GM12875 (cell line): Measurements from ENCODE around the gene NFU1.

ENCODE experiments used
- H3K4me3 ChIP-seq: one replicate; pipeline ENCODE4 v1.5.1; 2011; ENCODE audit warnings: low read depth, low read length, control low read depth
- TF ChIP-seq, protein P1 (sequence below): IDR thresholded peaks from 2 replicates; pipeline ENCODE4 v1.5.1; 2011; ENCODE audit warnings: low read depth, mild to moderate bottlenecking, control low read depth, inconsistent platforms, low read length, moderate library complexity, borderline replicate concordance; ENCODE audit not compliant: insufficient read depth

Gene NFU1

DNA sequence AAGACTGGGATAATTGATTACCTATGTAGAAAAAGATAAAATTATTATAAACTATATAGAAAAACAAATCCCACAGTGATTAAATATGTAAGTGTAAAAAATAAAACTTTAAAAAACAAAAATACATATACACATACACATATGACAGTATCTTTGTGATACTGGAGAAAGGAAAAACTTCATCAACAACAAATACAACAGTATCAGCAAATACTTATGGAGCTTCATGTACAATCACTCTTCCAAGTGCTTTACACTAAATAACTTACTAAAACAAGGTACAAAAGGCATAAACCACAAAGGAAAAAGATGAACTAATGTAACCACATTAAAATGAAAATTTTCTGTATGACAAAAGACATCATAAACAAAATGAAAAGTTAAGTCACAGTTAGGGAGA lies 26.1 kb downstream of the NFU1 start:
- H3K4me3 ChIP-seq, result no peak overlapping the region
- TF ChIP-seq, protein P1, sequence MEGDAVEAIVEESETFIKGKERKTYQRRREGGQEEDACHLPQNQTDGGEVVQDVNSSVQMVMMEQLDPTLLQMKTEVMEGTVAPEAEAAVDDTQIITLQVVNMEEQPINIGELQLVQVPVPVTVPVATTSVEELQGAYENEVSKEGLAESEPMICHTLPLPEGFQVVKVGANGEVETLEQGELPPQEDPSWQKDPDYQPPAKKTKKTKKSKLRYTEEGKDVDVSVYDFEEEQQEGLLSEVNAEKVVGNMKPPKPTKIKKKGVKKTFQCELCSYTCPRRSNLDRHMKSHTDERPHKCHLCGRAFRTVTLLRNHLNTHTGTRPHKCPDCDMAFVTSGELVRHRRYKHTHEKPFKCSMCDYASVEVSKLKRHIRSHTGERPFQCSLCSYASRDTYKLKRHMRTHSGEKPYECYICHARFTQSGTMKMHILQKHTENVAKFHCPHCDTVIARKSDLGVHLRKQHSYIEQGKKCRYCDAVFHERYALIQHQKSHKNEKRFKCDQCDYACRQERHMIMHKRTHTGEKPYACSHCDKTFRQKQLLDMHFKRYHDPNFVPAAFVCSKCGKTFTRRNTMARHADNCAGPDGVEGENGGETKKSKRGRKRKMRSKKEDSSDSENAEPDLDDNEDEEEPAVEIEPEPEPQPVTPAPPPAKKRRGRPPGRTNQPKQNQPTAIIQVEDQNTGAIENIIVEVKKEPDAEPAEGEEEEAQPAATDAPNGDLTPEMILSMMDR, result no peak

DNA sequence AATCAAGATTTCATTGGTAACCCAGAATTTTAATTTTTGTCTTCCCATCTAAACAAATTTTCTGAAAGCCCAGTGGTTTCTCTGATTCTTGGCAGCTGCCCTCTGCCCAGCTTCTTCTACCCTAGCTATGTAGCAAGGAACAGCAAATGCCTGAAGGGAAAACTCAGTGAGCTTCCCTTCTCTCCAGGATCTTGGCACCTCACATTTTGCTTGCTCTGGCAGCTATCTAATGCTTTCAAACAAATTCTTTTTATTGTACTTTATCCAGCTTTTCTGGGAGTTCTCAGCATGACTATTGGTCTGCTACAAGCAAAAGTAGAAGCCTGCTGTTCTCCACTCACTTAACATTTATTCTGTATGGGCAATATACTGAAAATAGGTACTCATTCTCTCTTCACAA lies 31.9 kb downstream of the NFU1 start:
- H3K4me3 ChIP-seq, result no peak overlapping the region
- TF ChIP-seq, protein P1, result no peak

DNA sequence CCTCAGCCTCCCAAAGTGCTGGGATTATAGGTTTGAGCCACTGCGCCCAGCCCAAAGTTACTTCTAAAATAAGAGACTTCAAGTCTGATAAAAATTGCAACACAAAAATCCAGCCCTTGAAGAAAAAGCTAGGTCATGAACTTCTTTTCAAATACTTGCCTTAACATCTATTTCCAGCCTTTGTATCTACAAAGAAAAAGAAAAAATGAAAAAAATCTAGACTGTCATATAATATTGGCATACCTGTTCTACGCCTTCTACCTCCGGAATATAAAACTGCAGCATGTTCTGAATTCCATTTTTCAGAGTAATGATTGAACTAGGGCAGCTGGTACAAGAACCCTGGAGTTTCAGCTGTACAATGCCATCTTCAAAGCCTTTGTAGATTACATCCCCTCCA lies 37.1 kb downstream of the NFU1 start:
- no peak overlapping the region for H3K4me3 ChIP-seq
- TF ChIP-seq, protein P1, result no peak

DNA sequence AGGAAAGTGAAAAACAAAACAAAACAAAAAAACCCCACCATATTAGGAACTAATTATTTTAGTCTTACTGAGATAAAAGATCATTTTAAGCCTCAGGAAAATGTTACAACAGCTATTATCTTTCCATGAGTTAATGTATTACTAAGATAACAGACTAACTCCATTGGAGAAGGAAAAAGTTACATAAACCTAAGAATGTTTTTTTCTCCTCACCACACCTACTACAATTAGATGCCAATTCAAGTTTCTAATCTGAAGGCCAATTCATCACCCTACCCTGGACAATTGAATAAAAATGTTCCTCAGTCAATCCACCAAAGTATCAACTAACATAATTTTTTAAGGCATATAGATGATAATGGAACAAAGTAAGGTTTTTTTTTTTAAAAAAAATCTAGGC lies 40.0 kb downstream of the NFU1 start:
- no peak overlapping the region for H3K4me3 ChIP-seq
- TF ChIP-seq, protein P1, result no peak

DNA sequence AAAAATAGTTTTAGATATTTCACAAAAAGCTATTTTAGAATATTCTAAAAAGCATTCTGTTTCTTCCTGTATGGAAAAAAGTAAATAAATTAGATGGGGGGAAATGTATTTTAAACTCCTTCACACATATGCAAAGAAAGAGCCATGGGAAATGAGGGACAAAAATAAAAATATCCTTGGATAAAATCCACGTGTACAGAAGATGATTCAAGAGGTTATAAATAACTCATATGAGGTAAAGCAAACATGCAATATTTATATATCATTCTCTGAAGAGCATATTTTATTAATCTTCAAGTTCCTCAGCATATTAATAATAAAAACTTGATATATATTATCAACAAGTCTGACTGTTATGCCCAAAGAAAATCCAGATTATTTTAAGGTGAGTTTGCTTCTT lies 41.4 kb downstream of the NFU1 start:
- no peak overlapping the region for H3K4me3 ChIP-seq
- TF ChIP-seq, protein P1, result no peak

DNA sequence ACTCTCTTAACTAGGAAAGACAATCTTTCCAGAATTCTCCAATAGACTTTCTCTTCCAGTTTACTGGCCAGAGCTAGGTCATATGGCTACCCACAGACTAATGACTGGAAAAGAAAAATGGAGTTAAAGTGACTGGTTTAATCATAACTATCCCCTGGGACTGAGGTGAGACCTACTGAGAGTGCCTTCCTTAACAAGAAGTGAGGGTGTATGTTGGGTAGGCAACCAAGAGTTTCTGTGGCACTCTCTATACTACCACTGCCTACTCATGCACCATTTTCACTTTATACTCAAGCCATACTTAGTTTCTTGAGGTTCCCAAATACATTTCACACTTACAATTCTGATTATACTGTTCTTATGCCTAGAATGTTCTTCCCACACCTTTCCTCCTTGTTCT lies 43.3 kb downstream of the NFU1 start:
- no peak overlapping the region for H3K4me3 ChIP-seq
- TF ChIP-seq, protein P1, result no peak

DNA sequence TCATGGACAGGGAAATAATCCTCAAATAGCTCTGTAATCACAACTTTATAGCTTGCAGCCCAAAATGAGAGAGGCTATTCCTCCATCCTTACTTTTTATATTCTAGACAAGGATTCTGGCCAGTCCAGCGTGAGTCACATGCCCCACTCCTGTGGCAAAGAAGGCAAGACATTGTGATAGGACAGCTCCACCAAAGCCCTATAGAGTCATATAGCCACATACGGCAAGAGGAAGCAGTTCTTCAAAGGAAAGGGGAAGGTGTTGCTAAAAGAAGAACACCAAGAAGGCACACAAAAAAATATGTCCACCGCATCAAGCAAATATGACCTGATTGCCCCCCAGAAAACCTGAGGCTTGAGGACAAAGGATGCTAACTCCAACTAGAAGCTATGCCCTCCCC lies 46.8 kb downstream of the NFU1 start:
- no peak overlapping the region for H3K4me3 ChIP-seq
- TF ChIP-seq, protein P1, result no peak
